Activated naive CD8-positive, alpha-beta T cell treated with anti-CD3 and anti-CD28 coated beads, Interleukin-2, amount 50 U/mL, for 24 hours (primary cell): ENCODE results near the gene IL11.
A peak's percentile ranks its signal among the peaks of the same experiment; 100 is the strongest.

Experiments used
- ATAC-seq: fragments of 150-1000 bp; cut with Tn5 transposase; one replicate; pipeline ENCODE4 v1.10.0; 2021
- DNase-seq: peaks from one replicate; pipeline ENCODE4 v3.0.0; 2021
- H3K27ac Mint-ChIP-seq: one replicate; pipeline ENCODE4 v1.8.0; 2021; ENCODE audit warnings: mild to moderate bottlenecking, mixed read lengths
- H3K27me3 Mint-ChIP-seq: one replicate; pipeline ENCODE4 v1.8.0; 2021; ENCODE audit warnings: mixed read lengths
- H3K36me3 Mint-ChIP-seq: one replicate; pipeline ENCODE4 v1.8.0; 2021; ENCODE audit warnings: low read depth, mixed read lengths
- H3K4me1 Mint-ChIP-seq: one replicate; pipeline ENCODE4 v1.8.0; 2021; ENCODE audit warnings: mixed read lengths
- H3K4me3 Mint-ChIP-seq: one replicate; pipeline ENCODE4 v1.8.0; 2021; ENCODE audit warnings: mild to moderate bottlenecking, moderate library complexity, mixed read lengths
- H3K9me3 Mint-ChIP-seq: one replicate; pipeline ENCODE4 v1.8.0; 2021; ENCODE audit warnings: mixed read lengths

IL11 gene

GRCh38 chr19:55384131-55384919 is 14.1 kb upstream of the IL11 start, which contains the start of gene TMEM238:
Gene TMEM238, minus strand, starts transcription at chr19:55384292. Its CDS starts 33 bp downstream, at chr19:55384259.
- H3K27me3 Mint-ChIP-seq = peaks cover 2% of the 10 kb centered on the region
- H3K27ac Mint-ChIP-seq = peak within 1 kb of the TSS; percentile 99
- H3K36me3 Mint-ChIP-seq = peaks cover 39% of the 10 kb centered on the region
- H3K9me3 Mint-ChIP-seq = no peaks in the 10 kb centered on the region
- peaks cover 50% of the 10 kb centered on the region for H3K4me1 Mint-ChIP-seq
- peak; percentile 58 for DNase-seq
- peak within 1 kb of the TSS; percentile 97 for H3K4me3 Mint-ChIP-seq
- peak; percentile 9 for ATAC-seq

- Mint-ChIP-seq H3K9me3 (no peaks in the 10 kb centered on the region), H3K36me3 (peaks cover 34% of the 10 kb centered on the region), H3K4me1 (peaks cover 43% of the 10 kb centered on the region), H3K27me3 (peaks cover 2% of the 10 kb centered on the region), H3K4me3 (peak overlapping the region; percentile 85), H3K27ac (peak overlapping the region; percentile 92)
- DNase-seq (peak; percentile 63), ATAC-seq (peak; percentile 7)
Observed at GRCh38 chr19:55383279-55384130, 13.2 kb upstream of the IL11 start.

- Mint-ChIP-seq H3K27me3 (peaks cover 2% of the 10 kb centered on the region), H3K9me3 (no peaks in the 10 kb centered on the region), H3K4me1 (peaks cover 36% of the 10 kb centered on the region), H3K4me3 (peak overlapping the region; percentile 85), H3K36me3 (peaks cover 24% of the 10 kb centered on the region), H3K27ac (peak overlapping the region; percentile 92)
- ATAC-seq = no peak
- no peak for DNase-seq
Observed at GRCh38 chr19:55382522-55383054, 12.3 kb upstream of the IL11 start.

- Mint-ChIP-seq H3K36me3 (peaks cover 19% of the 10 kb centered on the region), H3K27ac (no peak overlapping the region), H3K4me3 (peak overlapping the region; percentile 85), H3K9me3 (no peaks in the 10 kb centered on the region), H3K4me1 (peaks cover 30% of the 10 kb centered on the region), H3K27me3 (peaks cover 2% of the 10 kb centered on the region)
- no peak for DNase-seq
- no peak for ATAC-seq
Observed at GRCh38 chr19:55382013-55382412, 11.8 kb upstream of the IL11 start.

- no peaks in the 10 kb centered on the region for H3K9me3 Mint-ChIP-seq
- peaks cover 5% of the 10 kb centered on the region for H3K27me3 Mint-ChIP-seq
- DNase-seq (no peak), ATAC-seq (no peak)
- no peak overlapping the region for H3K27ac Mint-ChIP-seq
- no peak overlapping the region for H3K4me3 Mint-ChIP-seq
- peaks cover 4% of the 10 kb centered on the region for H3K36me3 Mint-ChIP-seq
- peaks cover 17% of the 10 kb centered on the region for H3K4me1 Mint-ChIP-seq
Observed at GRCh38 chr19:55379174-55379573, 8.9 kb upstream of the IL11 start.

- no peak for ATAC-seq
- Mint-ChIP-seq H3K4me1 (peaks cover 14% of the 10 kb centered on the region), H3K27ac (no peak overlapping the region), H3K36me3 (peaks cover 4% of the 10 kb centered on the region), H3K27me3 (peaks cover 12% of the 10 kb centered on the region), H3K4me3 (no peak overlapping the region), H3K9me3 (no peaks in the 10 kb centered on the region)
- DNase-seq = no peak
Observed at GRCh38 chr19:55377356-55378131, 7.3 kb upstream of the IL11 start.

- ATAC-seq (no peak), DNase-seq (no peak)
- no peak within 1 kb of the TSS for H3K4me3 Mint-ChIP-seq
- H3K9me3 Mint-ChIP-seq = no peaks in the 10 kb centered on the region
- H3K36me3 Mint-ChIP-seq = peaks cover 3% of the 10 kb centered on the region
- H3K27ac Mint-ChIP-seq = no peak within 1 kb of the TSS
- peaks cover 24% of the 10 kb centered on the region for H3K27me3 Mint-ChIP-seq
- peaks cover 10% of the 10 kb centered on the region for H3K4me1 Mint-ChIP-seq
Observed at GRCh38 chr19:55376241-55376933, 6.1 kb upstream of the IL11 start, which contains the start of gene TMEM190. Gene TMEM190, plus strand, starts transcription at chr19:55376826. Its CDS starts 28 bp downstream, at chr19:55376854.

- Mint-ChIP-seq H3K27me3 (peaks cover 39% of the 10 kb centered on the region), H3K36me3 (peaks cover 2% of the 10 kb centered on the region), H3K4me3 (no peak overlapping the region), H3K4me1 (peaks cover 22% of the 10 kb centered on the region), H3K27ac (no peak overlapping the region), H3K9me3 (no peaks in the 10 kb centered on the region)
- ATAC-seq (no peak), DNase-seq (no peak)
Observed at GRCh38 chr19:55373993-55374757, 3.9 kb upstream of the IL11 start.

- no peak for ATAC-seq
- Mint-ChIP-seq H3K9me3 (no peaks in the 10 kb centered on the region), H3K4me3 (no peak overlapping the region), H3K4me1 (peaks cover 22% of the 10 kb centered on the region), H3K27ac (no peak overlapping the region), H3K36me3 (peaks cover 2% of the 10 kb centered on the region), H3K27me3 (peaks cover 39% of the 10 kb centered on the region)
- DNase-seq = no peak
Observed at GRCh38 chr19:55373306-55373992, 3.2 kb upstream of the IL11 start.

GRCh38 chr19:55372316-55373081 is 2.2 kb upstream of the IL11 start:
- Mint-ChIP-seq H3K4me1 (peaks cover 22% of the 10 kb centered on the region), H3K27me3 (peaks cover 41% of the 10 kb centered on the region), H3K36me3 (peaks cover 2% of the 10 kb centered on the region), H3K9me3 (no peaks in the 10 kb centered on the region), H3K4me3 (no peak overlapping the region), H3K27ac (no peak overlapping the region)
- DNase-seq (peak; percentile 53), ATAC-seq (peak; percentile 65)

GRCh38 chr19:55369653-55370304 is 484 bp downstream of the IL11 start:
- H3K4me3 Mint-ChIP-seq = peak overlapping the region; percentile 71
- peaks cover 38% of the 10 kb centered on the region for H3K27me3 Mint-ChIP-seq
- peaks cover 22% of the 10 kb centered on the region for H3K4me1 Mint-ChIP-seq
- DNase-seq (peak; percentile 50), ATAC-seq (peak; percentile 63)
- H3K9me3 Mint-ChIP-seq = no peaks in the 10 kb centered on the region
- peaks cover 2% of the 10 kb centered on the region for H3K36me3 Mint-ChIP-seq
- H3K27ac Mint-ChIP-seq = no peak overlapping the region
